ES-I3 (cell line): ENCODE results near the gene CNGA3.

Experiments used
- H3K36me3 ChIP-seq: 2 replicates; pipeline ENCODE4 v1.6.1; 2013; ENCODE audit warnings: mild to moderate bottlenecking, low read length, control low read depth, moderate library complexity; ENCODE audit not compliant: insufficient read depth
- H3K4me1 ChIP-seq: 2 replicates; pipeline ENCODE4 v1.6.1; 2013; ENCODE audit warnings: mild to moderate bottlenecking, control low read depth, low read length; ENCODE audit not compliant: insufficient read depth
- H3K9ac ChIP-seq: 2 replicates; pipeline ENCODE4 v1.6.1; 2013; ENCODE audit warnings: low read depth, mild to moderate bottlenecking, low read length, moderate library complexity
- H3K9me3 ChIP-seq: 2 replicates; pipeline ENCODE4 v1.6.1; 2013; ENCODE audit warnings: mild to moderate bottlenecking, low read length, moderate library complexity; ENCODE audit not compliant: control insufficient read depth, insufficient read depth

The CNGA3 gene

DNA sequence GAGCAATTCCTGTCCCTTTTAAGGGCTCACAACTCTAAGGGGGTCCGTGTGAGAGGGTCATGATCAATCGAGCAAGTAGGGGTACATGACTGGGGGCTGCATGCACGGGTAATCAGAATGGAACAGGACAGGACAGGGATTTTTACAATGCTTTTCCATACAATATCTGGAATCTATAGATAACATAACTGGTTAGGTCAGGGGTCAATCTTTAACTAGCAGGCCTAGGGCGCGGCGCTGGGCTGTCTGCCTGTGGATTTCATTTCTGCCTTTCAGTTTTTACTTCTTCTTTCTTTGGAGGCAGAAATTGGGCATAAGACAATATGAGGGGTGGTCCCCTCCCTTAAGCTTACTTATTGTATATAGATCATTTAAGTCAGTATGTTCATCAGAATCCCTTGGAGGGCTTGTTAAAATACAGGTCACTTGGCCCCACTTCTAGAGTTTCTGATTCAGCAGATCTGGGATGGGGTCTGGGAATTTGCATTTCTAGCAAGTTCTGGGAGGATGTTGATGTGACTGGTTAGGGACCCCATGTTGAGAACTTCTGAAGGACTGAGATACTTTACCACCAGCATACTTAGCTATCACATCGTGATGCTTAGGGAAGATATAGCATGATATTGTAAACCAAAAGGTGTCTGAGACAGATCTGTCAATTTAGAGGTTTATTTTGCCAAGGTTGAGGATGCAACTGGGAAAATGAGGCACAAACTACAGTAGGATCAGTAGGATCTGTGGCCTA, 95.6 kb downstream of the CNGA3 start:
- no peak overlapping the region for H3K9ac ChIP-seq
- H3K4me1 ChIP-seq = peaks cover 14% of the 10 kb centered on the region
- H3K36me3 ChIP-seq = no peaks in the 10 kb centered on the region
- no peaks in the 10 kb centered on the region; the same call in 1 of the 2 replicates for H3K9me3 ChIP-seq

- Histone ChIP-seq H3K36me3 (no peaks in the 10 kb centered on the region), H3K9me3 (no peaks in the 10 kb centered on the region; the same call in 1 of the 2 replicates), H3K4me1 (peaks cover 15% of the 10 kb centered on the region), H3K9ac (no peak overlapping the region)
Observed at GRCh38 chr2:98442488-98442887, 96.2 kb downstream of the CNGA3 start.

DNA sequence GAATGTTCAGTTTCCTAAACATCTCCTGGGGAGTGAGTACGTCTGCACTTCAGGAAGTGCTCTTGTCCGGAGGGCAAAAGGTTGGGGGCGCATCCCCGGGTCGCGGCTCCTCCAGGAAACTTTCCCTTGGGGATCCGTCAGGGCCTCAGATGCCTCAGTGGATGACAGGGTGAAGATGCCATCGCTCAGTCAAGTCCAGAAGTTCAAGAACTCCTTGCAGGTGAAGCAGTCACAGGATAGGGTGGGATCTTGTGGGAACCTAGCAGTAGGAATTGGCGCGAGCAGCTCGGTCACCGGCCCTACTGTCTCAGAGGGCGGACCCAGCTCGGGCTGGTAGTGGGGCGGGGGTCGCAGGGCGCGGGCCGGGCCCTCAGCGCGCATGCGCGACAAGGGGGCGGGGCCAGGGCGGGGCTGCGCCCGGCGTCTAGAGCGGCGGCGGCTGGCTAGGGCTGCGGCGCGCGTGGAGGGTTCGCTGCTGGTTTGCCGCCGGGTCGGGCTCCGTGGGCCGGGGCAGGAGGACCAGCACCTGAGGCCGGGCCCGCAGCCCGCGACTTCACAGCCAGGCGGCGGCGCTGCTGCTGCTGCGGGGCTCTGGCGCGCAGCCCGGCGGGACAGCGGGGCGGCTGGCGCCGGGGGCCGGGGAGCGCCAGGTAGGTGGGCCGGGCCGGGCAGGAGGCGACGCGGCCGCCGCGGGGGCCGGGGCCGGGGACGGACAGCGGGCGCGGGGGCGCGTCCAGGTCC, 98.3 kb downstream of the CNGA3 start, which contains the start of gene INPP4A:
INPP4A (plus strand) TSS at position 423 of the 741 bp plus-strand sequence. CDS start 75,191 bp downstream, outside the sequence.
- Histone ChIP-seq H3K9ac (peak within 1 kb of the TSS; percentile 66; the same call in 1 of the 2 replicates), H3K9me3 (no peaks in the 10 kb centered on the region; the same call in 1 of the 2 replicates), H3K4me1 (peaks cover 15% of the 10 kb centered on the region), H3K36me3 (no peaks in the 10 kb centered on the region)

DNA sequence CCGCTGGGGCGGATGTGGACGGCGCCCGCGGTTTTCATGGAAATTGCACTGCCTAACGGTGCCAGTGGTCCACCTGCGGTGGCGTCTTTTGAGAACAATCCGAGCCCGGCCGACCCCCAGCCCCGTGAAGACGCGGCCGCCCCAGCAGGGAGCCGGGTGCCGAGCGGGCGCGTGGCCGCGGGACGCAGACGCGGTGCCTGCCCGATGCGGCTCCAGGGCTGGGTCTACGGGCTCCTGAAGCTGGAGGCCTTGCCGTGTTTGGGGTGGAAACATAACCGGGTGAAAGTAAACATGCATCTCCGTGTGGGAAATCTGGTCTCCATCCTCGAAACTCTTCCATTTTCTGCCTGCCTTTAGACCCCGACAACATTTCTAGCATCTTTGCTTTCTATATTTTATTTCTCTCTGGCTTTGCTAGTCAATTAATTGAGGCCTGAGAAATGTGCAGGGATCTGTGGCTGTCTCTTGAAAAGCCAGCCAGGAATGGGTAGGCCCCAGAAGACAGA, 99.0 kb downstream of the CNGA3 start:
- H3K4me1 ChIP-seq = peaks cover 15% of the 10 kb centered on the region

DNA sequence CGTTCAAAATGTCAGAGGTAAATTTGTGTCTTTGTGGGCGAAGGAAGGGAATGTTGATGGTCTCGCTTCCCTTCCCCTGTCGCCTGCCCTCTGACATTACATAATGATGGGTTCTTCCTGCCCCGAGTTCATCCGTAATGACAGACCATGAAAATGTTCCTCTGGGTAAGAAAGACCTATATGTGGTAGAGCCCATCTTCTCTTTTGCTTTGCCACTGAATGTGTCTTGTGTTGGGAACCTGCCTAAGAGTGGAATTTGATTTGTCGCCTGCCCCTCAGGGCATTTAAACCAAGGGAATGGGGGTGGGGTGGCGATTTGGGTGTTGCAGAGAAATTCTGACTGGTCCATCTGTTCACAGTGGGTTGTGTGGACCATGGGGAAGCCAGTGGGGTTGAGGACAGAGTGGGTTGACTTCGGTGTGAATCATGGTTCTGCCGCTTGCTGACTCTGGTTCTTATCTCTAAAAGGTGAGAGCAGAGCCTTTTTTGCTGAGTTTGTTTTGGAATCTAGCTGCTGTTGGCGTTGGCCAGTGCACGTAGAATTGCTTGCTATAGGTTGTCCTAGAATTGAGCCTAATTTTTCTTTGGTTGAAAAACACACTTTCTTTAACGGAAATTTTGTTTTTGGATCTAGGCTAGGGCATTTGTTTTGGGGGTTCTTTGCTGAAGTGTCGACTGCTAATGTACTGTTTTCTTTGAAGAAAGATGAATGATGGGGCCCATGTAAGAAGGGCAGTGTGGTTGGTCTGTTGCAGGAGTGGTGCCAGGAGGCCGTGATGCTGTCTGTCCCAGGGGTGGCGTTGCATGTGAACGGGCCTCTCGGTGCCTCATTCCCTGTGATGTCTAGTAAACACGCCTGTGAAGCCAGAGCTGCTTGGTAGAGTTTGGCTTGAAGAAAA, 99.7 kb downstream of the CNGA3 start:
- Histone ChIP-seq H3K9ac (peak overlapping the region; percentile 66; the same call in 1 of the 2 replicates), H3K36me3 (no peaks in the 10 kb centered on the region), H3K4me1 (peaks cover 15% of the 10 kb centered on the region), H3K9me3 (no peaks in the 10 kb centered on the region)

More for the DNA sequence above, 99.0 kb downstream of the CNGA3 start:
- H3K9ac ChIP-seq = peak overlapping the region; percentile 66; the same call in 1 of the 2 replicates
- no peaks in the 10 kb centered on the region for H3K36me3 ChIP-seq
- no peaks in the 10 kb centered on the region for H3K9me3 ChIP-seq

GRCh38 chr2:98446850-98447249, 100.6 kb downstream of the CNGA3 start:
- Histone ChIP-seq H3K9me3 (no peaks in the 10 kb centered on the region), H3K4me1 (peaks cover 15% of the 10 kb centered on the region), H3K9ac (no peak overlapping the region), H3K36me3 (no peaks in the 10 kb centered on the region)
